GM18517 (cell line): ENCODE measurements around the gene TPO.
"Not testable (repeated sequence)": the region's sequence is repeated elsewhere in the genome, so short reads cannot be mapped to it uniquely, and the experiment has no call there.

Source experiments
- ATAC-seq: cut with Tn5 transposase; IDR thresholded peaks from one replicate; pipeline ENCODE4 v1.9.1; 2021; ENCODE audit warnings: mild to moderate bottlenecking, moderate library complexity; ENCODE audit not compliant: unreplicated experiment

Gene TPO

GRCh38 chr2:1498176-1498575, 84.9 kb downstream of the TPO start:
- no peak for ATAC-seq

DNA sequence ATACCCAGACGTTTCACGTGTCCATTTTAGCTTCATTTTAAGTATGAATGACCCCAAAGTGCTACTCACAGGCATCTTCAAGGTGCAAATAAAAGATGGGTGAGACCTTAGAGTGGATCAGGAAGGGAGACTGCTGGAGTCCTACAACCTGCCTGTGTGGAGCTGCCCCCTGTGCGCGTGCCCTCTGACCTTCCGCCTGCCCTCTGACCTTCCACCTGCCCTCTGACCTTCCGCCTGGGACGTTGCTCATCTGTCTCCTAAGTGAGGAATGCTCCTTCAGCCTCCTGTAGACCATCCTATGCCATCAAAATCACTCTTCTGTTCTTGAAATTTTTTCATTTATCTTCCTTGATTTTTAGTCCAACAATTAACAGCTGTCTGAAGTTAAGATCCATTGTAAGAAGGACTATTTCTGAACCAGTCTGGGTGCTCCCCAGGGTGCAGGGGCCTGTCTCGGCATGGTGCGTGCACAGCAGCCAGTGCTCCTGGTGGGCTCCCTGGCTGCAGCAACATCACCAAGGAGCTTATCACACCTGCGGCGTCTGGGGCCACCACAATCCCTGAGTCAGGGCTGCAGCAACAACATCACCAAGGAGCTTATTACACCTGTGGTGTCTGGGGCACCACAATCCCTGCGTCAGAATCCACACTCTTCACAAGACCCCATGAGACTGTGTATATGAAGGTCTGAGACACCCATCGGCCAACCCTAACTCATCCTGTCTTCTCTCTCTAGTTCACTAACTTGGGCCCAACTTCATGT, 86.0 kb downstream of the TPO start:
- no peak for ATAC-seq

GRCh38 chr2:1501038-1501851, 88.0 kb downstream of the TPO start:
- ATAC-seq = no peak

DNA sequence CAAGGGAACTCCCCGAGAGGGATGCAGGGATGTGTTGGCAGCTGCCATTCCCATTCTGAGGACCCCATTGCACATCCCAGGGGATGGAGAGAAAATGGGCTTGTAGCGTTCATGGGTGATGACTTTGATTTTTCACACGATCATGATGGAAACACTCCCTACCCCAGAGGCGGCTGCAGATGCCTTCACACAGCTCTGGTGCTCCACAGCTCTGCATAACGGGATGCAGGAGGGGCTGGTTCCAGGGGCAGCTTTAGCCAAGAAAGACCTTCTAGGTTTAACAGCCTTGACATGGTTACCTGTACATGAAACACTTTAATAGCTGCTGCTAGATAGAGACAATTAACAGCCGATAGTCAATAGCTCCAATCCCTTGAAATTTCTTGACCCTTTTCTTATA, 88.7 kb downstream of the TPO start:
- no peak for ATAC-seq

- ATAC-seq = no peak
Measured at GRCh38 chr2:1502891-1503304, 89.6 kb downstream of the TPO start.

DNA sequence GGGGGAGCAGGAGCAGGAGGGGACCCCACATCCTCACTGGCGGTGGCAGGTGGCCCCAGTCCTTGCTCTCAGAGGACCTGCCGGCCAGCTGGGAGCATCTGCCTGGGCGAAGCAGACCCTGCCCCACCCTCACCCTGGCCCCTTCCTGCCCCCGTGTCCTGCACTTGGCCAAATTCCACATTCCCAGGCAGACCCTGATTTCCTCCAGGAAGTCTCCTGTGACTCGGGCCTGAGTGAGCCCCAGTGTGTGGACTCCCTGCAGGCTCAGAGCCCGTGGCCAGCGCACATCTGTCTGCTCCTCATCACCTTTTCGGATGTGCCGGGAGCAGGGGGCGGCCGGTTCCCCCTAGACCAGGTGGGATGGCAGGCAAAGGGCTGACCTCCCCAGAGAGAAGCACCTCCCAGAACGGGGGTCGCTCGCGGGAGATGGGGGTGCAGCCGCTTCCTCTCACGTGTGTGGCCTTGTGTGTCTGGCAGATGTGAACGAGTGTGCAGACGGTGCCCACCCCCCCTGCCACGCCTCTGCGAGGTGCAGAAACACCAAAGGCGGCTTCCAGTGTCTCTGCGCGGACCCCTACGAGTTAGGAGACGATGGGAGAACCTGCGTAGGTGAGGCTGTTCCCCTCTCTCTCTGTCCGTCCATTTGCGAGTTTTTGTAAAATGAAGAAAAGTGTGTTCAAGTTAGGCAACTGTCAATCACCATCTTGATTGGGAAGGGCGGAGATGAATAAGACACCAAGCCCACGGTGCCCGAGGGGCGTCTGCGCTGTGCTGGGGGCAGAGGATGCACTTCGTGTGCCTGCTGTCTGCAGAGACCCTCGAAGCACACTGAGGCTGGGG, 90.4 kb downstream of the TPO start:
- ATAC-seq = no peak

- ATAC-seq = no peak
Measured at GRCh38 chr2:1504311-1504750, 91.1 kb downstream of the TPO start.

DNA sequence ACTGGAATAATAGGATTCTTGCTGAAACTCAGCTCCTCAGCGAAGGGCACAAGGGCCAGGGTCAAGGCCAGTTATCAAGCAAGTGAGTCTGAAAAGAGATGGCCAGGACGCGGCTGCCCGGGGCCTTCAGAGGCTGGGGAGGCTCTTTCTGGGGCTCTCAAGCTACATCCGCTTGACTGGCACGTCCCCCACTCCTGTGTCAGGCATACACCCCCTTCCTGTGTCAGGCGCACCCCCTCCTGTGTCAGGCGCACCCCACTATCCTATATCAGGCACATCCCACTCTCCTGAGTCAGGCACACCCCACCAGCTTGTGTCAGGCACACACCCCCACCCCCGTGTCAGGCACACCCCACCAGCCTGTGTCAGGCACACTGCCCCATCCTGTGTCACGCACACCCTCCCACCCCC, 91.8 kb downstream of the TPO start:
- no peak for ATAC-seq

GRCh38 chr2:1509271-1510065, 96.2 kb downstream of the TPO start:
- ATAC-seq = no peak

- no peak for ATAC-seq
Measured at GRCh38 chr2:1510176-1510575, 96.9 kb downstream of the TPO start.

DNA sequence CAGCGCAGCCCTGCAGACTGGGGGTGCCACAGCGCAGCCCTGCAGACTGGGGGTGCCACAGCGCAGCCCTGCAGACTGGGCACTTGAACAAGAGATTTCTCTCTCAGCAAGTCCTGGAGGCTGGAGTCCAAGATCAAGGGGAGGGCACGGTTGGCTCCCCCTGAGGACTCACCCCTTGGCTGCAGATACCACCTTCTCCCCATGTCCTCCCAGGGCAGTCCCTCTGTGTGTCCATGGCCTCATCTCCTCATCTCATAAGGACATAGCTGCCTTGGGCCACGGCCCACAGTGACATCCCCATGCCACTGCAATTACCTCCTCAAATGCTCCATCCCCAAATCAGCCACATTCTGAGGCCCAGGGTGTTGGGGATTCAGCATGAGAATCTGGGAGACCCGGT, 98.2 kb downstream of the TPO start:
- ATAC-seq = no peak

GRCh38 chr2:1512321-1513289, 99.3 kb downstream of the TPO start:
- no peak for ATAC-seq

GRCh38 chr2:1514391-1515072, 101.3 kb downstream of the TPO start:
- ATAC-seq = no peak

- no peak for ATAC-seq
Measured at GRCh38 chr2:1515073-1515430, 101.8 kb downstream of the TPO start.

- ATAC-seq = no peak
Measured at GRCh38 chr2:1515986-1516797, 102.9 kb downstream of the TPO start.

GRCh38 chr2:1516798-1517060, 103.5 kb downstream of the TPO start:
- ATAC-seq = no peak

DNA sequence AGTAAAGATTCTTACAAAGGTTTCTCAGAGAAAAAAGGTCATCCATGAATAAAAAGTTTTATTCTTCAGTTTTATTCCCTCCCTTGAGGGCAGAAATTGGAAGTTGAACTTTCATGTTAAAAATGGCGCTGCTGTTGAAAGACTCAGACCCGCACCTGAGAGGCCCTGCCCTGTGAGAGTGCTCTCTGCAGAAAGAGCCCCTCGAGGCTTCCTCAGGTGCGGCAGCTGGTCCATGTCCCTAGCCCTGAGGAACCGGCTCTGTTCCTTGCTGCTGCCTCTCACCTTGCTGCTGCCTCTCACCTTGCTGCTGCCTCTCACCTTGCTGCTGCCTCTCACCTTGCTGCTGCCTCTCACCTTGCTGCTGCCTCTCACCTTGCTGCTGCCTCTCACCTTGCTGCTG, 104.0 kb downstream of the TPO start:
- not testable (repeated sequence) for ATAC-seq

- ATAC-seq = no peak
Measured at GRCh38 chr2:1517786-1518185, 104.5 kb downstream of the TPO start.
